ENCODE data around the gene FAM32A.

The FAM32A gene

GRCh38 chr19:16213076-16213475 lies 27.9 kb downstream of the FAM32A start:
- TF ChIP-seq, protein P1, sequence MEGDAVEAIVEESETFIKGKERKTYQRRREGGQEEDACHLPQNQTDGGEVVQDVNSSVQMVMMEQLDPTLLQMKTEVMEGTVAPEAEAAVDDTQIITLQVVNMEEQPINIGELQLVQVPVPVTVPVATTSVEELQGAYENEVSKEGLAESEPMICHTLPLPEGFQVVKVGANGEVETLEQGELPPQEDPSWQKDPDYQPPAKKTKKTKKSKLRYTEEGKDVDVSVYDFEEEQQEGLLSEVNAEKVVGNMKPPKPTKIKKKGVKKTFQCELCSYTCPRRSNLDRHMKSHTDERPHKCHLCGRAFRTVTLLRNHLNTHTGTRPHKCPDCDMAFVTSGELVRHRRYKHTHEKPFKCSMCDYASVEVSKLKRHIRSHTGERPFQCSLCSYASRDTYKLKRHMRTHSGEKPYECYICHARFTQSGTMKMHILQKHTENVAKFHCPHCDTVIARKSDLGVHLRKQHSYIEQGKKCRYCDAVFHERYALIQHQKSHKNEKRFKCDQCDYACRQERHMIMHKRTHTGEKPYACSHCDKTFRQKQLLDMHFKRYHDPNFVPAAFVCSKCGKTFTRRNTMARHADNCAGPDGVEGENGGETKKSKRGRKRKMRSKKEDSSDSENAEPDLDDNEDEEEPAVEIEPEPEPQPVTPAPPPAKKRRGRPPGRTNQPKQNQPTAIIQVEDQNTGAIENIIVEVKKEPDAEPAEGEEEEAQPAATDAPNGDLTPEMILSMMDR (IDR thresholded peaks at IDR 0.05; ENCODE audit: low read length, missing control alignments), result no peak
- peak; percentile 45 for DNase-seq (ENCODE audit: low read depth)
- no peak overlapping the region for H3K4me3 ChIP-seq (replicated peaks; ENCODE audit: low read depth, low read length)

DNA sequence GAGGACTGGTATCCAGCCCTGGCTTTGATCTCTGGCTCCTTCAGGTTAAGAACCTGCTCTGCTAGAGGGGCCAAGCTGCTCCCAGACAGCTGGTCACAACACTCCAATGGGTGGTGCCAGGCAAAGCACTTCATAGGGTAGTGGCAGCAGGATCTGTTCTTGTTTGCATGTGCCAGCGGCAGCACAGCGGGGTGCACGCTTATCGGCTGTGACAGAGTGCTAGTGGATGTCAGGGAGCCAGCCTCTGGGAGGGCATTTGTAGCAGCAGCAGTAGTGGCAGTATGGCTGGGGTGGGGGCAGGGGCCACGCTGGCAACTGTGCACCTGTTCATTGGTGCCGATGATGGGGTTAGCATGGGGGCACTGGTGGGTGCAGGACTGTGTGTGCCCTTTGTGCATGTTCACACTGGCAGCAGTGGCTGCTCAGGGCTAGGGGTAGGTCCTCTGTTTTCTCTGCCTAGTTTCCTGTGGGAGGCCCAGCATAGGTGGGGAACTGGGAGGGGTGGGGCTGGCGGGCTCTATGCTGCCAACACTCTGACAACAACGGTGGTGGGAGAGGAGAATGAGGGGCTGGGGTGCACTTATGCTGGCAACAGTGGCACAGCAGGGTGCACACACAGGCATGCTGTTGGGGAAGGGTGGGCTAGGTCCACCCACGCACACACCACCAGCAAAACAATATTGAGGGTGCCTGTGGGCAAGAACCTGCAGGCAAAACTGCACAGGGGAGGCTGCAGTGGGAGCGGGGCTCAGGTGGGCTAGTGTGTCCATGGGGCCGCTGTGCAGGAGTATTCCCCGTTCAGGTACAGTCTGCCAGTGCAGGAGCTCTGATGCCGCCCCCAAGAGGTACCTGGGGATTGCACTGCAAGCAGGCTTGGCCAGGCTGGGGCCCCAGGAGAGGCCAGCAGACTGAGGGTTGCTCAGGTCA lies 31.8 kb downstream of the FAM32A start:
- no peak for DNase-seq (ENCODE audit: low read depth)
- H3K4me3 ChIP-seq (replicated peaks; ENCODE audit: low read depth, low read length), result no peak overlapping the region
- TF ChIP-seq, protein P1 (IDR thresholded peaks at IDR 0.05; ENCODE audit: low read length, missing control alignments), result no peak

DNA sequence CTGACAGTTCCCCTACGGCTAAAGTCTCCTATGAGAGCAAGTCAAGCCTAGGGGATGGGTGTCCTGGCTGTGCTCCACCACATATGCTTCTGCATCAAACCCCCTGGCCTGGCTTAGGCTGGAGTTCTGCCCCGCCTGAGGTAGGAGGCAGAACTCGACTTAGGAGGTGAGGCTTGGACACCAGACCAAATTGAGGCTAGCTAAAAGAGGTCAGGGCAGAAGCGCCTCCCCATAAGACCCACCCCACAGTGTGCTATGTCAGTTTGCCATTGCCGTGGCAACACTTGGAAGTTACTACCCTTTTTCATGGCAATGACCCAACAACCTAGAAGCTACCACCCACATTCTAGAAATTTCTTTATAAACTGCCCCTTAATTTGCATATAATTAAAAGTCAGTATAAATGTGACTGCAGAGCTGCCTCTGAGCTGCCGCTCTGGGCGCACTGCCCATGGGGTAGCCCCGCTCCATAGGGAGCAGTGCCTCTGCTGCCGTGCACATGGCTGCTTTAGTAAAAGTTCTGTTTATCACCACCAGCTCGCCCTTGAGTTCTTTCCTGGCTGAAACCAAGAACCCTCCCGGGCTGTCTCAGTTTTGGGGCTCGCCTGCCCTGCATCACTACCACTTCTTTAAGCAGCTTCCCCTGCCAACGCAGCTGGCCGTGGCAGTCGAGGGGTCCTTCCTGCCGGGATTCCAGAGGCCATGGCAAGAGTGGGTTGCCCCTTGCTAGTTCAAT lies 32.7 kb downstream of the FAM32A start:
- DNase-seq (ENCODE audit: low read depth), result no peak
- TF ChIP-seq, protein P1 (IDR thresholded peaks at IDR 0.05; ENCODE audit: low read length, missing control alignments), result no peak
- no peak overlapping the region for H3K4me3 ChIP-seq (replicated peaks; ENCODE audit: low read depth, low read length)

DNA sequence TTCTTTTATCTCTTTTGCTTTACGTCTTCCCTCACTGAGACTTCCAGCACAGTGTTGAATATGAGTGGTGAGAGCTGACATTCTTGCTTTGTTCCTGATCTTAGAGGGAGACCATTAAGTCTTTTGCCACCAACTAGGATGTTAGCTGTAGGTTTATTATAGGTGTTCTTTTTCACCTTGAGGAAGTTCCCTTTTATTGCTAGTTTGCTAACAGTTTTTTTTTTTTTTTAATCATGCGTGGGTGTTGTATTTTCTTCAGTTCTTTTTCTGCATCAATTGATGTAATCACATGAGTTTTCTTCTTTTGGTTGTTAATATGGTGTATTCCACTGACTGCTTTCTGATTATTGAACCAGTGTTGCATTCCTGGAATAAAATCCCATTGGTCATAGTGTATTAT lies 33.6 kb downstream of the FAM32A start:
- DNase-seq (ENCODE audit: low read depth), result no peak
- H3K4me3 ChIP-seq (replicated peaks; ENCODE audit: low read depth, low read length), result no peak overlapping the region
- TF ChIP-seq, protein P1 (IDR thresholded peaks at IDR 0.05; ENCODE audit: low read length, missing control alignments), result no peak

- TF ChIP-seq, protein P1 (IDR thresholded peaks at IDR 0.05; ENCODE audit: low read length, missing control alignments), result no peak
- H3K4me3 ChIP-seq (replicated peaks; ENCODE audit: low read depth, low read length), result no peak overlapping the region
- no peak for DNase-seq (ENCODE audit: low read depth)
Observed at GRCh38 chr19:16222806-16223205, 37.6 kb downstream of the FAM32A start.

DNA sequence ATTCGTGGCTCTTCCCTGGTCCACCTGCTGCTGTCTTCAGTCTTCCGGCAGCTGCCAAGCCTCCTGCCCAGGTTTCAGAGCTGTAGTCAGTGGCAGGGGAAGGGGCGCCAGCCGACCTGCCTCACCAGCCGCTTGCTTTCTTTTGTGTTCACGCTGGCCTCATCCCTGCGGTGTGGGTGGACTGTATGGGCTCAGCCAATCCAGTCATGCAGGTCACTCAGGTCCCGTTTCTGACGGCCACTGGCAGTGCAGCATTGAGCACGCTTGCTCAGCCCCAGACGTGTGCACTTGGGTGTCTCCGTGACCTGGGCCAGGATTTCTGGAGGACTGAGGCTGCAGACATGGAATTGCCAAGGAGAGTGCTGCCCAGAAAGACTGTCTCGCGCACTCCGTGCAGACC lies 38.5 kb downstream of the FAM32A start:
- no peak for DNase-seq (ENCODE audit: low read depth)
- H3K4me3 ChIP-seq (replicated peaks; ENCODE audit: low read depth, low read length), result no peak overlapping the region
- TF ChIP-seq, protein P1 (IDR thresholded peaks at IDR 0.05; ENCODE audit: low read length, missing control alignments), result no peak

Measured in fibroblast of pulmonary artery (primary cell).